ENCODE results near the gene SLC39A13.

DNA sequence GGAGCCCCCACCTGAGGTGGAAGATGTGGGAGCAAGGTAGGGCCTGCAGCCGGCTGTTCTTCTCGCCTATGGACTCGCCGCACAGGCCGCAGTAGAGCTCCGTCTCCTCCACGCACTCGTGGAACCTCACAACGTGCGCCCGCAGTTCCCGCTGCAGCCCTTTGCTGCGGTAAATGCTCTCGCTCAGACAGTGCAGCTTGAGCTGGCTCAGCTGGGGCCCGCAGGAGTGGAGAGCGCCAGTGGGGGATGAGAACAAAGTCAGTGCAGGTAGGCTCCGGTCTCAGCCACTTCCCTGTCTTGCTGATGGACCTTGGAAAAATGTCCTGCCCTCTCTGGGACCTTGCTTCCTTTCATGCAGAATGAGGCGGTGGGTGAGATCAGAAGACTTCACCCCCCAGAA lies 30.3 kb downstream of the SLC39A13 start:
- no peak for TF ChIP-seq POLR2AphosphoS5 (IDR thresholded peaks at IDR 0.05; ENCODE audit: low read depth, low read length)
- TF ChIP-seq POLR2A (IDR thresholded peaks at IDR 0.05; ENCODE audit: low read depth, low read length), result no peak

Measured in GM12892 (cell line).